Heart right ventricle (tissue), 16 donors: Measurements from ENCODE around the gene NLRC5. TPM values are rescaled to one million over a fixed set of nuclear protein-coding genes. Genes with fewer than 3 reads are reported as not detected.

ENCODE experiments used
- ATAC-seq, 8 donors: fragments of 200-7000 bp; cut with Tn5 transposase; one replicate each; pipeline ENCODE4 v1.9.1; 2020; ENCODE audit warnings: mild to moderate bottlenecking in 8 of 8, moderate library complexity in 8 of 8, moderate number of reproducible peaks in 1 of 8
- DNase-seq, 2 donors: peaks; one replicate each; pipeline ENCODE4 v3.0.0-alpha.2; 2020
- H3K27ac ChIP-seq, 10 donors: fragments of 200-600 bp; sonication (generic) in 2 of 10; one replicate each; pipeline versions ENCODE4 v1.5.0 to v1.8.0; 2020 to 2022; ENCODE audit warnings: mild to moderate bottlenecking in 3 of 10
- H3K27me3 ChIP-seq, 7 donors: fragments of 200-600 bp; one replicate each; pipeline ENCODE4 v1.8.0; 2021 to 2022; ENCODE audit warnings: mild to moderate bottlenecking in 2 of 7
- H3K36me3 ChIP-seq, 9 donors: fragments of 200-600 bp; sonication (generic) in 1 of 9; one replicate each; pipeline versions ENCODE4 v1.5.0 to v1.8.0; 2020 to 2022; ENCODE audit warnings: mild to moderate bottlenecking in 2 of 9
- H3K4me1 ChIP-seq, 9 donors: fragments of 200-600 bp; sonication (generic) in 1 of 9; one replicate each; pipeline versions ENCODE4 v1.5.0 to v1.8.0; 2020 to 2022; ENCODE audit warnings: mild to moderate bottlenecking in 4 of 9
- H3K4me3 ChIP-seq, 10 donors: fragments of 200-600 bp; sonication (generic) in 2 of 10; one replicate each; pipeline versions ENCODE4 v1.5.0 to v1.8.0; 2020 to 2022; ENCODE audit warnings: mild to moderate bottlenecking in 7 of 10, moderate library complexity in 2 of 10
- H3K9me3 ChIP-seq, 11 donors: fragments of 200-600 bp in 10 of 11; sonication (generic) in 2 of 11; one replicate each; pipeline versions ENCODE4 v1.5.0 to v1.8.0; 2013 to 2022; ENCODE audit warnings: mild to moderate bottlenecking in 2 of 11, control low read depth in 1 of 11, moderate library complexity in 1 of 11
- CTCF ChIP-seq, 9 donors: fragments of 200-600 bp; sonication (generic) in 2 of 9; IDR thresholded peaks; one replicate each; pipeline versions ENCODE4 v1.5.0 to v1.8.0; 2021 to 2022; ENCODE audit warnings: antibody characterized with exemption in 9 of 9, mild to moderate bottlenecking in 5 of 9, moderate library complexity in 1 of 9
- WGBS, 2 donors: extraction: QIAGEN DNeasy Blood & Tissue Kit; methylation state at CpG; one replicate each; pipeline ENCODE4 v1.1.7; 2013; ENCODE audit warnings: inconsistent platforms in 1 of 2; 5-methylcytosine and 5-hydroxymethylcytosine counted together
- intact Hi-C, 10 donors: fragments of 100-400 bp; cut with DNase I; formaldehyde crosslinking; loops; one replicate each; pipeline versions ENCODE4 v1.11.1 to v1.14.2; 2022
- polyA plus RNA-seq, 2 donors: library from polyadenylated mRNA; stranded (reverse); fragments of 200-250 nt; gene quantifications; one replicate each; pipeline ENCODE4 v1.2.3, GENCODE V29; 2013
- total RNA-seq, 10 donors: library from RNA; stranded (reverse); fragmentation: NEBNext Ultra II Directional in 3 of 10; extraction: Animal tissue kit (Norgen Biotek cat#: 25700) in 3 of 10; gene quantifications; one replicate each; pipeline versions ENCODE4 v1.2.1 to v1.2.4, GENCODE V29; 2021 to 2023
- donor health status: Arrhythmogenic right ventricular cardiomyopathy.
- donor health status: ischemic (EF 13 %, LVEDD 7.1; RV severe dilation, severe dysfunction).
- donor health status: healthy with polysubstance abuse.
- donor health status: DM: no; HTN: yes; CAD: no.
- donor health status: DM: no; HTN: no; CAD: no.
- donor health status: ischemic (EF 25% LVEDD 6.9; RV normal size, moderate dysfunction).
- donor health status: ischemic (EF 25% LVEDD 5.7; RV mildly dilated, moderate dysfunction).
- donor health status: healthy.
- donor health status: DM: yes; HTN: yes; CAD: no.
- donor health status: Ischemic cardiomyopathy.
- donor health status: ischemic (EF 35%, LVEDD 5.7; RV mildly dilated, moderate dysfunction).
- donor health status: nonischemic (EF 11% LVEDD 7.7; RV severe dilation, severe dysfunction).
- donor health status: DM: yes; HTN: yes; CAD: no.
- donor health status: PGD.
- donor health status: ischemic (EF 29% LVEDD 5.4; RV normal size, mild dysfunction).
- donor health status: nonischemic (EF 23%, LVEDD 6.1; RV moderate dilation, normal function).

Gene NLRC5
- total and polyA plus RNA-seq, 12 donors, result 6.2 to 49.6 (median 13.5) TPM

DNA sequence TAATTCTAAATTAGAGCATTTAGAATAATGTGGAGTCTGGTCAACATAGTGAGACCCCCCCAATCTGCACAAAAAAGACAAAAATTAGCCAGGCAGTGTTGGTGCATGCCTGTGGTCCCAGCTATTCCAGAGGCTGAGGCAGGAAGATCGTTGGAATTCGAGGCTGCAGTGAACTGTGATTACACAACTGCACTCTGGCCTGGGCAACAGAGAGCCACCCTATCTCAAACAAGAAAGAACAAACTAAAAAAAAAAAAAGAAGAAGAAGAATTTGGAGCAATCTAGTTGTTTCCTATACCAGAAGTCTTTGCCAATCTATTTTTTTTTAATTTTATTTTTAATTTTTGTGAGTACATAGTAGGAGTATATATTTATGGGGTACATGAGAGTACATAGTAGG lies 21.6 kb upstream of the NLRC5 start:
- intact Hi-C loops, result loop anchor here in 5 of 10 donors (5.0 to 10.0 kb wide), 3 partner anchors 47 to 80 kb away; no protein-coding TSS in a partner anchor
- TF ChIP-seq CTCF (IDR thresholded peaks at IDR 0.05), result no peak
- Histone ChIP-seq H3K27me3 (no peaks in the 10 kb centered on the region), H3K4me1 (peaks cover 2 to 62% (median 21%) of the 10 kb centered on the region in 9 donors), H3K4me3 (no peak overlapping the region), H3K9me3 (no peaks in the 10 kb centered on the region), H3K27ac (no peak overlapping the region), H3K36me3 (no peaks in the 10 kb centered on the region)
- ATAC-seq (no peak), DNase-seq (no peak)
- 52 to 67% methylated on average over 2 of the region's 2 CpGs for WGBS, 2 donors

- no peak for TF ChIP-seq CTCF (IDR thresholded peaks at IDR 0.05)
- no peak for ATAC-seq
- intact Hi-C loops, result loop anchor here in 6 of 10 donors (5.0 to 10.0 kb wide), 3 partner anchors 45 to 78 kb away; no protein-coding TSS in a partner anchor
Measured at GRCh38 chr16:56969769-56970168, 19.6 kb upstream of the NLRC5 start.

GRCh38 chr16:56970934-56971767 lies 18.2 kb upstream of the NLRC5 start:
- WGBS, 2 donors, result 50 to 74% methylated on average over 8 of the region's 8 CpGs
- no peak for TF ChIP-seq CTCF (IDR thresholded peaks at IDR 0.05)
- no peaks in the 10 kb centered on the region for H3K36me3 ChIP-seq
- DNase-seq, result no peak
- H3K27ac ChIP-seq, result no peak overlapping the region
- H3K27me3 ChIP-seq, result no peaks in the 10 kb centered on the region
- no peak overlapping the region for H3K4me3 ChIP-seq
- no peaks in the 10 kb centered on the region for H3K9me3 ChIP-seq
- peaks cover 2 to 49% (median 6%) of the 10 kb centered on the region in 9 donors for H3K4me1 ChIP-seq
- intact Hi-C loops, result loop anchor here in 1 of 10 donors (10.0 kb wide), 1 partner anchor 74 kb away; no protein-coding TSS in a partner anchor
- peak in 2 of 8 donors; percentile 23 to 27 for ATAC-seq

More at GRCh38 chr16:56969769-56970168, 19.6 kb upstream of the NLRC5 start:
- no peak for DNase-seq
- Histone ChIP-seq H3K4me1 (peaks cover 2 to 56% (median 16%) of the 10 kb centered on the region in 9 donors), H3K36me3 (no peaks in the 10 kb centered on the region), H3K27ac (no peak overlapping the region), H3K27me3 (no peaks in the 10 kb centered on the region), H3K4me3 (no peak overlapping the region), H3K9me3 (no peaks in the 10 kb centered on the region)
- WGBS, 2 donors, result 93 to 94% methylated on average over 7 of the region's 7 CpGs

DNA sequence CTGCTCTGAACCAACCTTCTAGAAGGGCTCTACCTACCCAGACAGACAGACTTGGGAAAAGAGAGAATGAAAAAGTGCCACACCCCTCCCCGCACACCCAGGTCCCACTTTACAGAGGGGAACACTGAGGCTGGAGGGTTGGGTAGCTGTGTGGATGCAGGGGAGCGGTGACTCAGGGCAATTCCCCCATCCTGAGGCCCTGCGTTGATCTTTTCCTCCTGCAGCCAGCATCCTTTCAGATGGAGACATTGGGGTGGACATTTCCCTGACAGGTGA lies 17.7 kb upstream of the NLRC5 start:
- no peaks in the 10 kb centered on the region for H3K36me3 ChIP-seq
- DNase-seq (no peak), ATAC-seq (no peak)
- H3K4me3 ChIP-seq, result no peak overlapping the region
- intact Hi-C loops, result loop anchor here in 1 of 10 donors (10.0 kb wide), 1 partner anchor 73 kb away; no protein-coding TSS in a partner anchor
- H3K27ac ChIP-seq, result no peak overlapping the region
- TF ChIP-seq CTCF (IDR thresholded peaks at IDR 0.05), result no peak
- peaks cover 0 to 43% (median under 1%) of the 10 kb centered on the region in 9 donors for H3K4me1 ChIP-seq
- no peaks in the 10 kb centered on the region for H3K9me3 ChIP-seq
- no peaks in the 10 kb centered on the region for H3K27me3 ChIP-seq
- 97% methylated on average over 3 of the region's 3 CpGs for WGBS, 2 donors
